ENCODE measurements around the gene ZDHHC16.
"Not testable (repeated sequence)": the region's sequence is repeated elsewhere in the genome, so short reads cannot be mapped to it uniquely, and the experiment has no call there.

ZDHHC16 gene
- 19.1 to 68.4 (median 37.8) reads per million in 3 experiments for total RNA-seq

DNA sequence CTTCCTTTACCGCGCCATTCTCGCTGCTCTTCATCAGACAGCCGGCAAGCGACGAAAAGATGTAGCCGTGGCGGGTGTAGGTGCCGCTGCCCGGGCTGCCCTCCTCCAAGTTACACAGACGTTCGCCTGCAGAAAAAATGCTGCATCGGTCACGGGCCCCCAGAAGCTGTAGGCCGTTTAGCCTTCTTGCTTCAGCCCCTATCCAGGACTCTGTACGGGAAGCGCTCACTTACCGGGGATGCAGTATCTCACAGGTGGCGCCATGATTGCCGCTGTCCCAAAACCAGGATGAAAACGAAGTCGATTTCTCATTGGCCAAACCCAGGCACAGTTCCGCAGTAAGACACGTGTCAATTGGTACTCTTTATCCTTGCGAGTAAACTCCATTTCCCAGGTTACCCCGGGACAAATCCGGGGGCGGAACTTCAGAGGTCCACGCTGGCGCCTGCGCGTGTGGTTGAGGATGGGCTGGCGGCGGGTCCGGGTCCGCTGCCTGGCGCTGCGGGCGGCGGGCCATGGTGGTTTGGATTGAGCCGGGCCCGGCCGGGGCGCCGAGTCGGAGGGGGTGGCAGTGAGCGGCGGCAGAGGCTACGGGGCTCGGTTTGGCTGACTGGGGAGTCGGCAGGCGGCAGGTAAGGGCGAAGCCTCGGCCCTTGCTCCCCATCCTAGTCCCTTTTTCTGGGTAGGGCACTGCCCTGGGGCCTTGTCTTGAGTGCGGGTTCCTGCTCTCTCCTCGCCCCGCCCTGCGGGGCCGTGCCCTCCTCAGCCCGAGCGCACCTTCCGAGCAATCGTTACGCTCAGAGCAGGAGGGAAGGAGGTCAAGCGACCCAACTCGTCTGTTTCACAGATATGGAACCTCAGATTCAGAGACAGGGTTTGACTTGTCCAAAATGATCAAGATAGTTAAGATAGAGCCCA, at the start of gene ZDHHC16, which contains the start of gene EXOSC1:
ZDHHC16 (plus strand) TSS at position 454 of the 918 bp plus-strand sequence. CDS start 5,501 bp downstream, outside the sequence.
EXOSC1 (minus strand) TSS at position 285 of the 918 bp plus-strand sequence; CDS start at position 264, 21 bp downstream.
- peak; percentile 90 for DNase-seq

DNA sequence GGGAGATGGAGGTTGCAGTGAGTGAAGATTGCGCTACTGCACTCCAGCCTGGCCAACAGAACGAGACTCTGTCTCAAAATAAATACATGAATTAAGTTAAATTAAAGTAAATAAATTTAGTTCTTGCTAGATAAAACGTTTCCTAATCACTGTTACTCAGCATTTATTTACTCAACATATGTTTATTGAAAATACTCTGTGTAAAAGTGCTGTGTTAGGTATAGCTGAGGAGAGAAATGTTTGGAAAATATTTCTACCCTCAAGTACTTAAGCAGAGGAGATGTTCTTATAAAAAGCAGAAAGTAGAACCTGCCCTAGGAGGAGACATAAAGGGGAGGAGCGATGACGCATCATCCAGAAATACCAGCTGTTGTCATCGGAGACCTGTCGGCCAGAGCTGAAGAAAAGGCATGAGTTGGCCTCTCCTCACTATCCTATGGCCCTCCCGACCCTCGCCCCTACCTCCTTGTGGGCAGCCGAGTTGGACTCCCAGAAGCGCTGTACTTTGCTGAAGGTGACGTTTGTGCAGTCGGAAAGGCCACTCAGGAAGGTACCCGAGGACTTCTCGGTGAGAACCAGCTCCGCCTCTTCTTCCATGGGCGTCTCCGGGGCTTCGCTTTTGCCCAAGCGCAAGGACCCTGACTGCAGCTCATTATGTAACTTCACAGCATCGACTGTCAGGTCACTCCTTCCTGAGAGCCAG, 46.0 kb upstream of the ZDHHC16 start:
- peak; percentile 50 for DNase-seq

DNA sequence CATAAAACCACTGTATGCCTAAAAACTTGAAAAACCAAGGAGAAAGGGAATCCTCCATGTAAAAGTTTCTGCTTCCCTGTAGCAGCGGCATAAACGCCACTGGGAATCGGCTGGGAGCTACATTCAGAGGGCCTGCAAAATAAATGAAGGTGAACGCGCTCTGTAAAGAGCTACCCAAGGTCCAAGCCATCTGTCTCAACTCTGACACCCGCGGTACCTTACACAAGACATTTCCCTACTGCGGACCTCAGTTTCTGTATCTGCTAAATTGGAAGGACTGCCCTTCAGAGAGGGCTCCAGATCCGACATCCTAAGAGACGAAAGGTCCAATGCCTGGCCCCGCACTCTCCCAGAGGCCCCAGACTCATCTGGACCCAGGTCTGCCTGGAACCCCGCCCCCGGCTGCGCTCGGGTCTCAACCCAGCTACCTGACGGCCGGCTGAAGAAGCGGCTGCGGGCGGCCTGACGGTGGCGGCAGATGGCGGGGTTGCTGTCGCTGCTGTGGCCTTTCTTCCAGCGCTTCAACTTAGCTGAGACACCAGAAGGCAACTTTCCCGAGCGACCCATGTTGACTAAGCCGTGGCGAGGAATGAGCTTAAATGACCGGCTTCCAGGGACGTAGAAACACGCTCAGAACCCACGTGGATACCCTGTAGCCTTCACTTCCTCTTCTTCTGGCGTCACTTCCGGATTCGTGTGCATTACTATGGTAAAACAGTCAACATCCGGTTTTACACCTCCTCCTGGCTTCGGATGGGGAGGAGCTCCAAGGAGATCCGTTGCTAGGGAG, 45.1 kb upstream of the ZDHHC16 start, which contains the start of gene RRP12:
RRP12 (minus strand) TSS at position 676 of the 790 bp plus-strand sequence; CDS start at position 567, 109 bp downstream.
- peak; percentile 95 for DNase-seq

DNA sequence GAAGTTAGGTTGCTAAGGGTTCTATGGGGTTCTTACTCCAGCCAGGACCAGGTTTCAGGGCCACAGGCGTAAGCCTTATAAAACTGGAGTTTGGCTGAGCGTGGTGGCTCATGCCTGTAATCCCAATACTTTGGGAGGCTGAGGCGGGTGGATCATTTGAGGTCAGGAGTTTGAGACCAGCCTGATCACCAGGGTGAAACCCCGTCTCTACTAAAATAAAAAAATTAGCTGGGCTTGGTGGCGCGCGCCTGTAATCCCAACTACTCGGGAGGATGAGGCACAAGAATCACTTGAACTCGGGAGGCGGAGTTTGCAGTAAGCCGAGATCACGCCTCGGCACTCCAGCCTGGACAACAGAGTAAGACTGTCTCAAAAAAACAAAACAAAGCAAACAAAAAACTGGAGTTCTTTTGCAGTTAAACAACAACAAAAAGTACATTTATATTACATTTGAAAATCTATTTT, 44.5 kb upstream of the ZDHHC16 start:
- no peak for DNase-seq

DNA sequence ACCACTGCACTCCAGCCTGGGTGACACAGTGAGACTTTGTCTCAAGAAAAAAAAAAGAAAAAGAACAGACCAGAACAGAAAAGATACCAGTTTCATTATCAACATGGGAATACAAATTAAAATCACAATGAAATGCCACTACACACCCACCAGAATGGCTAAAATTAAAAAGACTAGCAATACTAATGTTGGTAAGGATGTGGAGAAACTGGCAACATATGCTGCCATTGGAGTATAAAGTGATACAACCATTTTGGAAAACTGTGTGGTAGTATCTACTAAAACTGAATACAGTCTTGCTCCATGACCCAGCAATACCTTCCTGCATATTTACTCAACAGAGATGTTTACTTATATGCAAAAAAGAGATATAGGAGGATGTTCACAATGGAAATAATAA, 41.9 kb upstream of the ZDHHC16 start:
- no peak for DNase-seq

DNA sequence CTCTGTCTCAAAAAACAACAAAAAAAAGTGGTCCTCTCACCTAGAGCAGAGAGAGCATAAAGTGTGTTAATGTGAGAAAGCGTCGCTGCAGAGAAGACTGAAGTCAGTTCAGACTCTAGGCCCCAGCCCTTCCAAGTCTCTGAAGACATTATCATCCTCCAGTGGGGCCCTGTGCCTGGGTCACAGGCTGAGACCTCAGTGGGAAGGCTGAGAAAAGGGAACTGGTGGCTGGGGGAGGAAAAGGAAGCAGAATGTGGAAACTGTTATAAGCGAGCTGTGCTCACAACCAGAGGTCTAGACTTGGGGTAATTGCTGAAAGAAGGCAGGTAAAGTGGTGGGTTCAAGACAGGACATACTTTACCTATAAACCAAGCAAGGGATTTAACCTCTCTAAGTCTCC, 39.9 kb upstream of the ZDHHC16 start:
- no peak for DNase-seq

DNA sequence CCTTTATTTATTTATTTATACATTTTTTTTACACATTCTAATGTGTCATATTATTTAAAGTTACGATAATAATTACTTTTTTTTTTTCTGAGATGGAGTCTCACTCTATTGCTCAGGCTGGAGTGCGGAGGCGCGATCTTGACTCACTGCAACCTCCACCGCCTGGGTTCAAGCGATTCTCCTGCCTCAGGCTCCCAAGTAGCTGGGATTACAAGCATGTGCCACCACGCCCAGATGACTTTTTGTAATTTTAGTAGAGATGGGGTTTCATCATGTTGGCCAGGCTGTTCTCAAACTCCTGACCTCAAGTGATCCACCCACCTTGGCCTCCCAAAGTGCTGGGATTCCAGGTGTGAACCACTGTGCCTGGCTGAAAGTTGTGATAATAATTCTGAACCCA, 39.5 kb upstream of the ZDHHC16 start:
- DNase-seq, result not testable (repeated sequence)

DNA sequence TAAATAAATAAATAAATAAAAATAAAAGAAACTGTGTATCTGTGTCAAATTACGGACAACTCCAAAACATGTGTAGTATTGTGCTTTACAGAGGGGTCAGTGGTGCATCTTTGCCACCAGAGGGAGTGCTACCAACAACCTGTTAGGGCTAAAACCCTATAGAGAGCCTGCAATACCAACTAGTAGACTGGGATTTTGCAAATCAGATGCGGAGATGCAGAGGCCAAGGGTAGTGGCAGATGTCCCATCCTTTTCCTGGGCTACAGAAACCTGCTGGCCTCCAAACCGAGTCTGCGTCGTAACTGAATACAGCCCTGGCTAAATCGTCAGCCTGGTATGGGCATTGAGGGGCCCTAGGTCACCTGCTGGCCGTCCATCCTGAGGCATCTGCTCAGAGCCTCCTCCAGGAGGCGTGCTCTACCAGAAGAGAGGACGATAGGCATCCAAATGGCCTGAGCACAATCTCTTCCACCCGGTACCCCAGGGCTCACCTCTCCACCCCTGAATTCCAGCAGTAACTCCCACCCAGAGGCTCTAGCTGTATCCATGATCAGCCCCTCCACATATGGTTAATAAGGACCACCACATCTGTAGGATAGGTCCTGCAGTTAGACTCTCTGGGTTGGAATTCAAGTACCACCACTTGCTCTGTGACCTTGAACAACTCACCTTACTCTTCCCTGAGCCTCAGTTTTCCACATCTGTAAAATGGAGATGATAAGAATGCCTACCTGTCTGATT, 38.6 kb upstream of the ZDHHC16 start:
- peak; percentile 76 for DNase-seq

DNA sequence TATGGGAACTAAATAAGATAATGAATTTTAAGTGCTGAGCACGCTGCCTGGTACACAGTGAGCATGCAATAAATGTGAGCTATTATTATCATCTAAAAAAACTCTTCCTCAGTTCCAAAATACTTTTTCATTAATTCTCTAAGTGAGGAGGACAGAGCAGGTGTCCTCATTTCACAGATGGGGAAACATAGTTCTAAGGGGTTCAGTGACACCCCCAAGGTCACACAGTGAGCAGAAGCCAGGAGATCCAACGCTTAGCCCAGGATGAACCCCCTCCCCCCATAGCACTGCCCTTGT, 38.1 kb upstream of the ZDHHC16 start:
- DNase-seq, result no peak

DNA sequence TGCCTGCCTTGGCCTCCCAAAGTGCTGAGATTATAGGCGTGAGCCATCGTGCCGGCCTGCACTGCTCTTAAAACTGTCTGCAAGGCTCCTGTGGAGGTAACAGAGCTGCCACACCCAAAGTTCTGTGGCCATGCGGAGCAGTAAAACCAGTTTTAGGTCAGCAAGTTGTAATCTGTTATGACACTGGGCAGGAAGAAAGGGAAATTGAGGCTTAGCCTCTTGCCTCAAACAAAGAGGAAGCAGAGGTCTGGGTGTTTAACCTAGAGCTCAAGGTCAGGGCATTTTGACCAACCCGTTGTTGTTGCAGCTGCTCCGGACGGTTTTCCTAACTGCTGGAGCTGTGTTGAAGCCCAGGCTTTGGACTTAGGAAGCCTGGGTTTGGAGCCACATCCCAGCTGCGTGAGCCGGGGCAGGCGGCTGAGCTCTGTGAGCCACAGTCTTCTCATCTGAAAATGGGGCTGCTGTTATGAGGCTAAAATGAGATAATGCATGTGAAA, 37.4 kb upstream of the ZDHHC16 start:
- DNase-seq, result no peak

DNA sequence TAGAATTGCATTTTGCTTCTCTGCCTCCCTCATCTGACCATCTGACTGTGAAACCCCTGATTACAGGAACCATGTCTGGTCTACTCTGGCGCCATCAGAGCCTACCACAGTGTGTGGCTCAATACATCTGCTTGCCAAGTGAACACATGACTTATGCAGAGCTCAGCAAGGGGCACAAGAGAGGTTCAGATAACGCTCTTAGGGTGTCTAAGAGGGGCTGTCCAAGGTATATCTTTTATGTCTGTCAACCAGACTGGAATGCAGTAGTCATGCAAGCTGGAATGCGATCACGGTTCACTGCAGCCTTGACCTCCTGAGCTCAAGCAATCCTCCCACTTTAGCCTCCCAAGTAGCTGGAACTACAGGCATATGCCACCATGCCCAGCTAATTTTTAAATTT, 34.6 kb upstream of the ZDHHC16 start:
- DNase-seq, result no peak

DNA sequence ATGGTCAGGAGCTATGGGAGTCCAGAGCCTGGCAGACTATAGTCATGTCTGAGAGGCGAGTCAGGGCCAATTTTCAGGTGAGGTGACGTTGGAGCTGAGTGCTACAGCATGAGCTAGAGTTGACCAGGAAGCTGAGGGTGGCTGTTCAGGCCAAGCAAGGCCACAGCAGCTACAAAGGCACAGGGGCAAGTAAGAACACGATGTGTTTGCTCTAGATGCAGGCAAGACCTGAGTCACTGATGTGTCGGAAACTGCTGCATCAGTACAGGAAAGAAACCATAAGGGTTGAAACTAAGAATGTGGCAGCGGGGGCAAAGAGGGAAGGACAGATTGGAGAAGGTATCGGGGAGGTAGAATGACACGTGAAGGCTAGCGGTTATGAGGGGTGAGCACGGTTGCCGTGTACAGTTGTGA, 33.1 kb upstream of the ZDHHC16 start:
- DNase-seq, result no peak

DNA sequence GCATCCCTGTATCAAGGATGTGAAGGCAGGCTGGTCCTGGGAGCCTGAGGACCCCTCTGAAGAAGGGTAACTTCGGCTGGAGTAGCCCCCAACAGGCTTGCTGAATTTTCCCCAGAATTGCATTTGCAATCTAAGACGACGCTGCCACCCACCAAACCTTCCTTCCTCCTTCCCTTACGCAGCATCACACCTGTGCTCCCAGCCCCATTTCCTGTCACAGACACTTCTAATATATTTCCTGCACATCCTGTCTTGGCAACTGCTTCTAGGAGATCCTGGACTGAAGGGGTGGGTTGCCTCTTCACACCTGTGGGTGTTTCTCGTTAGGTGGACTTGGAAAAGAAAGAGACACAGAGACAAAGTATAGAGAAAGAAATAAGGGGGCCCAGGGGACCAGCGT, 29.4 kb upstream of the ZDHHC16 start:
- DNase-seq, result no peak

DNA sequence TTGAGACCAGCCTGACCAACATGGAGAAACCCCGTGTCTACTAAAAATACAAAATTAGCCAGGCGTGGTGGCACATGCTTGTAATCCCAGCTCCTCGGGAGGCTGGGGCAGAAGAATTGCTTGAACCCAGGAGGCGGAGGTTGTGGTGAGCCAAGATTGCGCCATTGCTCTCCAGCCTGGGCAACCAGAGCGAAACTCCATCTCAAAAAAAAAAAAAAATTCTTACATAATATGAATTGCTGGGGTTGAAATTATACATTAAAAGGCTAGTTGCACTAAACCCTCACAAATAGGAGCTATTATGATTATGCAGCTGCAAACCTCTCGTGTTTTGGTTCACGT, 22.2 kb upstream of the ZDHHC16 start:
- not testable (repeated sequence) for DNase-seq

DNA sequence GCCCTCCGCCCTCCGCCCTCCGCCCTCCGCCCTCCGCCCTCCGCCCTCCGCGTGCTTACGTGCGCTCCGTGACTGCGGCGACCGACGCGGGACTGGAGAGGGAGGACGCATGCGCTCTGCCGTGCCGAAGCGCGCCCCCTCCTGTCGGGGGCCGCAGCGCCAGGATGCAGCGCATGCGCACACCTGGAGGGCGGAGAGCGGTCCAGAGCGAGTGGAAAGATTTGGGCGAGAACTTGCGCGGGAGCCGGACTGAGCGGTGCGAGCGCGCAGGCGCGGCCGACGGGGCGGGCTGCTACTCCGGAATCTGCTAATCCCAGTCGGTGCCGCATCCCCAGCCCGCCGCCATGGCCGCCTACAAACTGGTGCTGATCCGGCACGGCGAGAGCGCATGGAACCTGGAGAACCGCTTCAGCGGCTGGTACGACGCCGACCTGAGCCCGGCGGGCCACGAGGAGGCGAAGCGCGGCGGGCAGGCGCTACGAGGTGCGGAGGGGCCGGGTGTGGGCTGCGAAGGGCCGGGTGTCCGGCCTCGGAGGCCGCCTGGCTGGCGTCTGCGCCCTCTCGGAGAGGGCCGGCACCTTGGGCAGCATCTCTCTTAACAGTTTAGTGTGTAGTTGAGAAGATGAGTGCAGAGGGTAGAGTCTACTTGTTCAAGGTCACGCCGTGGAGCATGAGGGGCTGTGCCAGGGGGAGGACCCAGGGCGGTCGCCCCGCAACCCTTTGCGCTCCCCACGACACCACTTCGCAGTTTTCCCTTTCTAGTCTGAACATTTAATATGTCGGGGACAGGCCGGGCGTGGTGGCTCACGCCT, 19.8 kb upstream of the ZDHHC16 start, which contains the start of gene PGAM1:
PGAM1 (plus strand) TSS at position 228 of the 812 bp plus-strand sequence; CDS start at position 345, 117 bp downstream.
- peak; percentile 98 for DNase-seq

DNA sequence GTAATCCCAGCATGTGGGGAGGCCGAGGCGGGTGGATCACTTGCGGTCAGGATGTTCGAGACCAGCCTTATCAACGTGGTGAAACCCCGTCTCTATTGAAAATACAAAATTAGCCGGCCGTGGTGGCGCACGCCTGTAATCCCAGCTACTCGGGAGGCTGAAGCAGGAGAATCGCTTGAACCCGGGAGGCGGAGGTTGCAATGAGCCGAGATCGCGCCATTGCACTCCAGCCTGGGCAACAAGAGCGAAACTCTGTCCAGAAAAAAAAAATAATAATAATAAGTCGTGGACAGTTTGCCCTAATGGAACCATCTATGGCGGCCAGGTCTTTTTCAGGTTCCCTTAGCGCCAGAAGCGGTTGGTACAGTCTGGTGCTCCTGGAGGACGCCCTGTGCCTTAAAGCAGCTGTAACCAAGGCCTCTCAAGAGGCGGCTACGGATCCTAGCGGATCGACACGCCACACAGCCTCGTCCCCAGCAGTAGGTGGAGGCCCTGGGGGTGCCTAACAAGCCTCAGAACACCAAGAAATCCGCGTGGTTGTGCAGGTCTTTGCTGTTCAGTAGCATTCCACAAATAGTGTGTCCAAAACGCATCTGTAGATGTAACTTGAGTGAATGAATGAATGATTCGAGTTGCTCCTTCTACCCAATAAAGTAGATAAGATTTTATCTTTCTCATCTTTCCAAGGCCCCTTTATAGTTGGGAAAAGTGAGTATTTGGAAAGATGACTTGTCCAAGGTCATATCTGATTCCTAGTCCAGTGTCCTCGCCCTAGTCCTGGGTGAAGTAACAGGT, 19.0 kb upstream of the ZDHHC16 start:
- DNase-seq, result no peak

DNA sequence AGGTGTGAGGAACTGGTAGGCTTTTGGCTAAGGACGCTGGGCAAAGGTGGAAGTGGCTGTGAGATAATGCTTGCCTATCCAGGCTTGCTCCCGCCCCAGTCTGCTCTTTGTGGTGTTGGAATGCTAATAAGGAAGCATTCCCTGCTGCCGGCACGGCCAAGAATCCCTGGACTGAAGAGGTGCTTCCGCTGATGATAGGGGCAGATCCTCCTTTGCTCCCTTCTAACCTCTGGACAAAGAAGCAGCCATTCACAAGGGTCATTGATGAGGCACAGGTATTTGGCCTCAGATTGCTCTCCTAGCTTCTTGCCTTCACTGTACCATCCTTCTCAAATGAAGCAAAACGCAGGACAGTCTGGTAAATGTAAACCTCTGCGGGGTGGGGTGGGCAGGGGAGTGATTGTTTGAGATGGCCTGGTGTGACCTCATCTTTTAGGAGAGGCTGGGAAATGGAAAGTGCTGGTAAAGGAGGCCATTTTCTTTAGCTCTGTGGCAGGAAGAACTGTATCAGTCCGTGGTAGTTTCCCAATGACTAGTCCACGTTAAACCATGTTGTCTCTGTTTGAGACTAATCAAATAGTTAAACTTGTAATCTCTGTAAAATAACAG, 18.3 kb upstream of the ZDHHC16 start:
- no peak for DNase-seq

DNA sequence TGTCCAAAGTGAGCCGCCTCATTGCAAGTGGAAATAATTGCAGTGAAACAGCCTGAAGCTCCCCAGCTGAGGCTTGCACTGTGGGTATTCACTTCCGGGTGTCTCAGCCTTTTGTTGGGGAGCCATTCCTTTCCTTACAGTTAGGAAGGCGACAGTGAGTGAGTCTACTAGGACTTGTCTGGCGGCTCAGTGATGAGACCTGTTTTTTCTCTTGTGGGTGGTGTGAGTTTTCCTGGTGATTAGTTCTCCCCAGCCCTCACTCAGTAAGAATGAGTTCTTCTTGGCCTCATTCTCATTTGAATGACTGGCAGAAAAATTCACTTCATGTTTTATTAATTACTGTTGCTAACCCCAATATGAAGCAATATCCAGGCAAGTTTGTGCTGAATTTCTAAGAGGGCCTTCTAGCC, 17.4 kb upstream of the ZDHHC16 start:
- DNase-seq, result peak; percentile 20

DNA sequence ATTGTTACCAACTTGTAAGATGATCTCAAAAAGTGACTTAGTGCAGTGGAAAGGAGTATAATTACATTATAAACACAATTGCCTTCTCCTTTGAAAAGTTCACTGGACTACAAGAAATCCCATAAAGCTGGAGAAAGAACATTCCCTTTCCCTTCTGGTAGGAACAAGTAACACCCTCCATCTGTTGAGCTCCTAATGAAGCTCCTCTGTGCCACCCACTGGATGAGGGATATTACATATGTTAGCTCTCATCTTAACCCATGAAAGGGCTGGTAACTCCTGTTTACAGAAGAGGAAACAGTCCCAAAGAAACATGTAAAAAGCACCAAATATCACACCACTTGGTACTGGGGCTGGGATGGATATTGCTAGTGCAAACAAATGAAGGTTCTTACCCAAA, 11.9 kb upstream of the ZDHHC16 start:
- DNase-seq, result no peak

DNA sequence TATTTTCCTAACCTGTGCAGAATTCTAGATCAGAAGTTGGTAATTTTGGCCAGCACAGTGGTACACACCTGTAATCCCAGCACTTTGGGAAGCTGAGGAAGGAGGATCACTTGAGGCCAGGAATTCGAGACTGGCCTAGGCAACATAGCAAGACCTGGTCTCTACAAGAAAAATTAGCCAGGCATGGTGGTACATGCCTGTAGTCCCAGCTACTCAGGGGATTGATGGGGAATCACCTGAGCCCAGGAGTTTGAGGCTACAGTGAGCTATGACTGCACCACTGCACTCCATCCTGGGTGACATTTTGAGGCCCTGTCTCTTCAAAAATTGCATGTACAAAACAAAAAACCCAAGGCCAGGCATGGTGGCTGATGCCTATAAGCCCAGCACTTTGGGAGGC, 11.4 kb upstream of the ZDHHC16 start:
- DNase-seq, result no peak

All from central memory CD4-positive, alpha-beta T cell (primary cell).